Measurements from ENCODE around the gene OLFM1. TPM values are rescaled to one million over a fixed set of nuclear protein-coding genes. Genes with fewer than 3 reads are reported as not detected.
"Not testable (repeated sequence)": the region's sequence is repeated elsewhere in the genome, so short reads cannot be mapped to it uniquely, and the experiment has no call there.

The OLFM1 gene
- total RNA-seq, 6 experiments from 2014 or later: 1.1 to 5.9 (median 3.5) TPM

GRCh38 chr9:135158564-135158937 lies 71.1 kb downstream of the OLFM1 start:
- TF ChIP-seq POLR2A (IDR thresholded peaks at IDR 0.05) (no peak), CTCF (IDR thresholded peaks at IDR 0.05) (no peak)
- ATAC-seq (no peak), DNase-seq (no peak)
- Histone ChIP-seq H3K36me3 (no peaks in the 10 kb centered on the region), H3K4me3 (no peak overlapping the region), H3K27ac (no peak overlapping the region), H3K9me3 (no peaks in the 10 kb centered on the region), H3K4me1 (no peaks in the 10 kb centered on the region), H3K27me3 (no peaks in the 10 kb centered on the region)
- WGBS (ENCODE audit: insufficient coverage, low coverage, low lambda C conversion rate, missing lambda C conversion rate): 60% methylated on average over 1 of the region's 6 CpGs
- intact Hi-C loops (cut with DNase I): no loop called here

DNA sequence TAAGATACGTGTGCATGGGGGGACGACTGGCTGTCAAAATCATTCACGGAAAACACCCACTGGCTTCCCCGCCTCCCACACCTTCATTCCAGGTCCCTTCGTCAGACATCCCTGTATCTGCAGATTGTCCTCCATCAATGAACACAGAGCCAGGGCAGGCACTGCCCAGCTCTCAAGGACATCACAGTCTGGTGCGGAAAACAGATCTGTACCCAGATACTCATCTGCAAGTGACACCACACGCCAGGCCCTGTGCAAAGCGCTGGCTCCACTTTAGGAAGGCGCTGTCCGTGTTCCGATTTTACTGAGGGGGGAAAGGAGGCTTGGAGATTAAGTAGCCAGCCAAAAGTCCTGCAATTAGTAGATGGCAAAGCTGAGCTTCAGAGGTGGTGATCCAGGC lies 72.3 kb downstream of the OLFM1 start:
- WGBS (ENCODE audit: insufficient coverage, low coverage, low lambda C conversion rate, missing lambda C conversion rate): 60% methylated on average over 2 of the region's 11 CpGs
- no peaks in the 10 kb centered on the region for H3K36me3 ChIP-seq

DNA sequence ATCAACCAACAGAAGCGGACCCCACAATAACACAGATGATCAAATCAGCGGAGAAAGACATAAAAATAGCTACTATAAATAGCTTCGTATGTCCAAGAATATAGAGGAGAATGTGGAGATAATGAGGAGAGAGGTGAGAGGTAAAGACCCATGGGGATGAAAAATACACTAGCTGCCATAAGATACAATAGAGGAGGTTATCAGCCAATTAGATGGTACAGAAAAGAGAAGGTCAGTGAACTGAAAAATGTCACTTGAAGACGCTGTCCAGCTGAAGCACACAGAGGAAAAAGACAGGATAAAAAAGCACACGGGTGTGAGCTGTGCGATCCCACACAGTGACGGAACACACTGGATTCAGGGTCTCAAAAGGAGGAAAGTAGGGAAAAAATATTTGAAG lies 73.4 kb downstream of the OLFM1 start:
- H3K9me3 ChIP-seq: no peaks in the 10 kb centered on the region
- H3K36me3 ChIP-seq: no peaks in the 10 kb centered on the region
- no peak for TF ChIP-seq POLR2A (IDR thresholded peaks at IDR 0.05)
- TF ChIP-seq CTCF (IDR thresholded peaks at IDR 0.05): no peak
- no peak for ATAC-seq
- no peak for DNase-seq
- H3K4me3 ChIP-seq: no peak overlapping the region
- no peaks in the 10 kb centered on the region for H3K4me1 ChIP-seq
- 36% methylated on average over 7 of the region's 7 CpGs for WGBS (ENCODE audit: insufficient coverage, low coverage, low lambda C conversion rate, missing lambda C conversion rate)
- intact Hi-C loops (cut with DNase I): no loop called here
- no peak overlapping the region for H3K27ac ChIP-seq
- no peaks in the 10 kb centered on the region for H3K27me3 ChIP-seq

More for the DNA sequence above, 72.3 kb downstream of the OLFM1 start:
- no peak overlapping the region for H3K27ac ChIP-seq
- DNase-seq: no peak
- TF ChIP-seq POLR2A (IDR thresholded peaks at IDR 0.05): no peak
- no peak for TF ChIP-seq CTCF (IDR thresholded peaks at IDR 0.05)
- H3K27me3 ChIP-seq: no peaks in the 10 kb centered on the region
- no peak for ATAC-seq
- H3K9me3 ChIP-seq: no peaks in the 10 kb centered on the region
- no peak overlapping the region for H3K4me3 ChIP-seq
- intact Hi-C loops (cut with DNase I): no loop called here
- no peaks in the 10 kb centered on the region for H3K4me1 ChIP-seq

- H3K4me1 ChIP-seq; DNase-seq; H3K27me3 ChIP-seq; intact Hi-C loops (cut with DNase I); H3K9me3 ChIP-seq; H3K4me3 ChIP-seq; ATAC-seq; H3K36me3 ChIP-seq; H3K27ac ChIP-seq: not testable (repeated sequence)
- WGBS (ENCODE audit: insufficient coverage, low coverage, low lambda C conversion rate, missing lambda C conversion rate): 50% methylated on average over 4 of the region's 15 CpGs
These were observed 75.1 kb downstream of the OLFM1 start for GRCh38 chr9:135162599-135162998.

DNA sequence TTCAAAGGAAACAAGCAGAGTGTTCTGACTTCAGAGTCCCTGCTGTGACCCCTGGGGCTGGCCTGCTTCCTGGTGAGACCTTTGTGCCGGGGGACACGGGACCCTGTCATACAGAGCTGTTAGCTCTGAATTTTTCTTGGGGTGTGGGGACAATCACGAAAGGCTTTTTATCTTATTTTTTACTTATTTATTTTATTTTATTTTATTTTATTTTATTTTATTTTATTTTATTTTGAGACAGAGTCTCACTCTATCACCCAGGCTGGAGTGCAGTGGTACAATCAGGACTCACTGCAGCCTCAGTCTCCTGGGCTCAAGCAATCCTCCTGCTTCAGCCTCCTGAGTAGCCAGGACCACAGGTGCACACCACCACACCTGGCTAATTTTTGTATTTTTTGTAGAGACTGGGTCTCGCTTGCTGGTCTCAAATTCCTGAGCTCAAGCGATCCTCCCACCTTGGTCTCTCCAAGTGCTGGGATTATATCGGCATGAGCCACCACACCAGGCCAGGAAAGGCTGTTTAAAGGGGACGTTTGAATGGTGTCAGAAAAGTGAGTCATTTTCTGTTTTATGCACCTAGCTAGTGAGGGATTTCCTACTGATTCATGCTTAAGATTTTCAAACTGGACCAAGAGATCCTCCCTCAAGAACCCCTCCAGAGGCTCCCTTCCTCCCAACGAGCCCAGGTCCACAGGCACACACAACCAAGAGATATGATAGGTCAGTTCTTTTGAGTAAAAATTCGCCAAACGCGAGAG lies 75.7 kb downstream of the OLFM1 start:
- WGBS (ENCODE audit: insufficient coverage, low coverage, low lambda C conversion rate, missing lambda C conversion rate): 55% methylated on average over 10 of the region's 11 CpGs
- intact Hi-C loops (cut with DNase I): no loop called here
- Histone ChIP-seq H3K36me3 (no peaks in the 10 kb centered on the region), H3K27ac (no peak overlapping the region), H3K4me1 (no peaks in the 10 kb centered on the region), H3K9me3 (no peaks in the 10 kb centered on the region), H3K27me3 (no peaks in the 10 kb centered on the region), H3K4me3 (no peak overlapping the region)
- no peak for ATAC-seq
- TF ChIP-seq POLR2A (IDR thresholded peaks at IDR 0.05): no peak
- no peak for TF ChIP-seq CTCF (IDR thresholded peaks at IDR 0.05)
- DNase-seq: no peak

Measured in right lobe of liver (tissue), 6 donors.